ENCODE results near the gene TOX3.

Gene TOX3

DNA sequence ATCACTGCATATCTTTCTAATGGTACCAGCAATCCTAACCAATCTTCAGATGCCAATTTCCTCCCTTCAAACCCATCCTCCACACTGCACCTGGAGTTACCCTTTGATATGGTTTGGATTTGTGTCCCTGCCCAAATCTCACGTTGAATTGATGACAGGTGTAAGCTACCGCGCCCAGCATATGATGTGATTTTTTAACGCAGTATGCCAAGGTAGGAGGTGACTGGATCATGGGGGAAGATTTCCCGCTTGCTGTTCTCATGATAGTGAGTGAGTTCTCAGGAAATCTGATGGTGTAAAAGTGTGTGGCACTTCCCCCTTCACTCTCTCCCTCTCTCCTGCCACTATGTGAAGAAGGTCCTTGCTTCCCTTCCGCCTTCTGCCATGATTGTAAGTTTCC, 57.0 kb downstream of the TOX3 start:
- Histone ChIP-seq H3K27me3 (no peaks in the 10 kb centered on the region), H3K36me3 (no peaks in the 10 kb centered on the region), H3K4me1 (no peaks in the 10 kb centered on the region), H3K4me3 (no peak overlapping the region), H3K9me3 (no peaks in the 10 kb centered on the region), H3K27ac (no peak overlapping the region)
- TF ChIP-seq, protein P1, sequence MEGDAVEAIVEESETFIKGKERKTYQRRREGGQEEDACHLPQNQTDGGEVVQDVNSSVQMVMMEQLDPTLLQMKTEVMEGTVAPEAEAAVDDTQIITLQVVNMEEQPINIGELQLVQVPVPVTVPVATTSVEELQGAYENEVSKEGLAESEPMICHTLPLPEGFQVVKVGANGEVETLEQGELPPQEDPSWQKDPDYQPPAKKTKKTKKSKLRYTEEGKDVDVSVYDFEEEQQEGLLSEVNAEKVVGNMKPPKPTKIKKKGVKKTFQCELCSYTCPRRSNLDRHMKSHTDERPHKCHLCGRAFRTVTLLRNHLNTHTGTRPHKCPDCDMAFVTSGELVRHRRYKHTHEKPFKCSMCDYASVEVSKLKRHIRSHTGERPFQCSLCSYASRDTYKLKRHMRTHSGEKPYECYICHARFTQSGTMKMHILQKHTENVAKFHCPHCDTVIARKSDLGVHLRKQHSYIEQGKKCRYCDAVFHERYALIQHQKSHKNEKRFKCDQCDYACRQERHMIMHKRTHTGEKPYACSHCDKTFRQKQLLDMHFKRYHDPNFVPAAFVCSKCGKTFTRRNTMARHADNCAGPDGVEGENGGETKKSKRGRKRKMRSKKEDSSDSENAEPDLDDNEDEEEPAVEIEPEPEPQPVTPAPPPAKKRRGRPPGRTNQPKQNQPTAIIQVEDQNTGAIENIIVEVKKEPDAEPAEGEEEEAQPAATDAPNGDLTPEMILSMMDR (IDR thresholded peaks at IDR 0.05), result no peak
- intact Hi-C loops (cut with DNase I; ENCODE audit: low total_unique reads), result no loop called here
- DNase-seq, result no peak

DNA sequence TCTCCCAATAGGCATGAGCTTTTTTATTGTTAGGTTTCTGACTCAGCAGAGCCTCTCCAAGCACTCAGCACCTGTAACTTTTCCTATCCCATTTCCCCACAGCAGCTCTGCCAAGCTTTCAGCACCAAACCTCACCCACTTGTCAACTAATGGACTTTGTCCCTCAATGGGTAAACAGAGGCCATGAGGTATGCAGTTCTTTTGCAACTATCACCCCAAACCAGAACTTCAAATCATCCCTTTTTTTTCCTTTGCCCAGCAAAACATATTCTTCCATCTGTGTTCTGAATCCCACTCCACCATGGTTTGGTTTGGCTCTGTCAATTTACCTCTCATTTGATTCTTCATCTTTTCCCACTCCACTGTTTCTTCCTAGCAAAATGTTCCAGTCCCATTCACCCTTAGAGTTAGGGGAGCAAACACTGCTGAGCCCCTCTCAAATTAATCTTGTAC, 58.1 kb downstream of the TOX3 start:
- intact Hi-C loops (cut with DNase I; ENCODE audit: low total_unique reads), result no loop called here
- H3K4me3 ChIP-seq, result no peak overlapping the region
- no peaks in the 10 kb centered on the region for H3K9me3 ChIP-seq

DNA sequence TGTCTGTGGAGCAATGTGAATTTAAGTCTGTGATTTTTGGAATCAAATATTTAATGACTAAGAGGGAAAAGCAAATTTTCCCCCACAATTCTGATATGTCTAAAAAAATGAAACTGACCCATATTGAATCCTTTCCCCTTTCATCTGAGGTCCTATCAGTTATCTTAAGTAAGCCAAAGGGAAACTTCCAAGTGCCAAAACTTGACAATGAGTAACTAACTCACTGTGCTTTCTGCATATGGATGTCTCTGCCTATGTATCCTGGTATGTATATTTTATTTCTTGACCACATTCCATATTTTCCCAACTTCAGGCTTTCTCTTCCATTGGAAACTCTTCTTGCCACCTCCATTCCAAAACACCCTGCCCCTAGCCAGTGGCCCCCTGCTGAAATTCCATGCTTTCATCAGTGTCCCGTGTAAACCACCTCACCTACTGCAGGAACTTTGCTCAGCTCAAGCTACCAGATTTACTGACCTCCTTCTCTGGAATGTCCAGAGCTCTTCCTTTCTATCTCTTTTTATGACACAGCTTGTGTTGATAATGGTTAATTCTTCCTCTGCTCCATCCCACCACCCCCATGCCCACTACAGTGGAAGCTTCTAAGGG, 59.0 kb downstream of the TOX3 start:
- no peaks in the 10 kb centered on the region for H3K4me1 ChIP-seq
- no peaks in the 10 kb centered on the region for H3K9me3 ChIP-seq
- TF ChIP-seq, protein P1 (IDR thresholded peaks at IDR 0.05), result no peak
- H3K27me3 ChIP-seq, result no peaks in the 10 kb centered on the region
- no peak for DNase-seq
- no peak overlapping the region for H3K4me3 ChIP-seq
- intact Hi-C loops (cut with DNase I; ENCODE audit: low total_unique reads), result no loop called here
- no peak overlapping the region for H3K27ac ChIP-seq
- H3K36me3 ChIP-seq, result no peaks in the 10 kb centered on the region

More for the DNA sequence above, 58.1 kb downstream of the TOX3 start:
- Histone ChIP-seq H3K27me3 (no peaks in the 10 kb centered on the region), H3K36me3 (no peaks in the 10 kb centered on the region), H3K27ac (no peak overlapping the region), H3K4me1 (no peaks in the 10 kb centered on the region)
- DNase-seq, result no peak
- TF ChIP-seq, protein P1 (IDR thresholded peaks at IDR 0.05), result no peak

DNA sequence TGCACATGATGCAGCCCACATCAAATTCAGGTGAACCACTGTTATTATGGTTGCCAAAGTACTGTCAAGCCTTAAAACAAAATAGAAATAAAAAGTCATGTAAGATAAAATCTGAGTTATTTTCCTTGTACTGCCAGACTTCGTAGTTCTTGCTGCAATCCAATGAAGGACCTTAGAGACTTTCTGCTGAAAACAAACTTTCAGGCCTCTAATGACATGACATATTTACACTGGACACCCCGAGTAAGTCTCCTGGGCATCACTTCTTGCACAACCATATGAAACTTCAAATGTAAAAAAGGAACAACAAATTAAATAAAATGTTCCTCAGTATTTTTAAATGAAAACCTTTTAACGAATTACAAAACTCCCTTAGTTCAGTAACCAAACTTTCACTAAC, 66.7 kb downstream of the TOX3 start:
- Histone ChIP-seq H3K4me1 (no peaks in the 10 kb centered on the region), H3K4me3 (no peak overlapping the region), H3K9me3 (no peaks in the 10 kb centered on the region), H3K36me3 (no peaks in the 10 kb centered on the region), H3K27me3 (no peaks in the 10 kb centered on the region), H3K27ac (no peak overlapping the region)
- intact Hi-C loops (cut with DNase I; ENCODE audit: low total_unique reads), result no loop called here
- no peak for DNase-seq
- TF ChIP-seq, protein P1 (IDR thresholded peaks at IDR 0.05), result no peak

DNA sequence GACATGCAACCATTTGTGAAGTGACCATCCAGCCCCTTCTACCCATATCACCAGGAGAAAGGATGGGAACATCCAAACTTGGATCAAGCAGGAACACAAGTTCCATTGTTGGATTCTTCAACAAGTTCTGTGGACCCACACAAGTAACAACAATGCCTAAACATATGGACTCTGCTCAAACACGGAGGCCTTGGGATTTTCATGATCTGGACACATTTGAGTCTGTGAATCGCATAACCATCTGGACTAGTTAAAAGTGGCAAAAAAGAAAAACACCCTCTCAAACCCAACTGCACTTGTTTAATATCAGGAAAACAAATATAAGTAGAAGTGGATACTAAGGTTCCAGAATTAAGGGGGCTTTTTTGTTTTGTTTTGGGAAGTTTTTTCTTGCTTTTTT, 70.8 kb downstream of the TOX3 start:
- no peak for DNase-seq
- intact Hi-C loops (cut with DNase I; ENCODE audit: low total_unique reads), result no loop called here
- Histone ChIP-seq H3K9me3 (no peaks in the 10 kb centered on the region), H3K4me3 (no peak overlapping the region), H3K36me3 (no peaks in the 10 kb centered on the region), H3K27me3 (no peaks in the 10 kb centered on the region), H3K27ac (no peak overlapping the region), H3K4me1 (no peaks in the 10 kb centered on the region)
- TF ChIP-seq, protein P1 (IDR thresholded peaks at IDR 0.05), result no peak

DNA sequence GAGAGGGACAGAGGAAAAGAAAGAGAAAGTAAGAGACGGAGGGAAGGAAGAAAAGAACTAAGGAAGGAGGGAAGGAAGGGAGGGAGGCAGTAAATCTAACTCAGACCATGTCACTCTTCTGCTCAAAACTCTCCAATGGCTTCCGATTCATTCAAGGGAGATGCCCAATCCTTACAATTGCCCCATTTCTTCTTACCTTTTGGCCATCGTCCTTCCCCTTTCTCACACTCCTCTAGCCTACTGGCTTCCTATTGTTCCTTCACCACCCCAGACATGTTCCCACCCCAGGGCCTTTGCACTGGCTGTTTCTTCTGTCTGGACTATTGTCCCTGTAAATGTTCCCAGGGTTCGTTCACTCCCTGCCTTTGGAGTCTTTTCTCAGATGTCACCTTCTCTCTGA, 72.3 kb downstream of the TOX3 start:
- Histone ChIP-seq H3K36me3 (no peaks in the 10 kb centered on the region), H3K4me3 (no peak overlapping the region), H3K4me1 (no peaks in the 10 kb centered on the region), H3K27me3 (no peaks in the 10 kb centered on the region), H3K27ac (no peak overlapping the region), H3K9me3 (no peaks in the 10 kb centered on the region)
- DNase-seq, result no peak
- TF ChIP-seq, protein P1 (IDR thresholded peaks at IDR 0.05), result no peak
- intact Hi-C loops (cut with DNase I; ENCODE audit: low total_unique reads), result no loop called here
